ENCODE results near the gene MEI4.

DNA sequence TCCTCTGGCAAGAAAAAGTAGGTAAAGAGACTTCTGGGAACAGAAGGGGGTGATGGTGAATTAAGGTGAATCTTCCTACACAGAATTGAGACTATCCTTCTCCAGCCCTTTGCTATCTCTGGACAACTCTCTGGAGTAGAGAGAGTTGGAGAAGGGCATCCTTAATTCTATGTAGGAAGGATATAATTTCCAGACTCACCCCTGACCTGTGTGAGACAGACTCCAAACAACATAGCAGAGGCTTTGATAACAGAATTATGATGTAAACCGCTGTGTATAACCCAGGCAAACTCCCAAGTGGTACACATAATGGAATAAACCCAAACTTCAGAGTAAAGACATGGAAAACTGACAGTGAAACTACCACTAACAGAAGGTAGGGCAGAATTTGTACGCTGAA is 186.5 kb downstream of the MEI4 start:
- TF ChIP-seq, protein P1, sequence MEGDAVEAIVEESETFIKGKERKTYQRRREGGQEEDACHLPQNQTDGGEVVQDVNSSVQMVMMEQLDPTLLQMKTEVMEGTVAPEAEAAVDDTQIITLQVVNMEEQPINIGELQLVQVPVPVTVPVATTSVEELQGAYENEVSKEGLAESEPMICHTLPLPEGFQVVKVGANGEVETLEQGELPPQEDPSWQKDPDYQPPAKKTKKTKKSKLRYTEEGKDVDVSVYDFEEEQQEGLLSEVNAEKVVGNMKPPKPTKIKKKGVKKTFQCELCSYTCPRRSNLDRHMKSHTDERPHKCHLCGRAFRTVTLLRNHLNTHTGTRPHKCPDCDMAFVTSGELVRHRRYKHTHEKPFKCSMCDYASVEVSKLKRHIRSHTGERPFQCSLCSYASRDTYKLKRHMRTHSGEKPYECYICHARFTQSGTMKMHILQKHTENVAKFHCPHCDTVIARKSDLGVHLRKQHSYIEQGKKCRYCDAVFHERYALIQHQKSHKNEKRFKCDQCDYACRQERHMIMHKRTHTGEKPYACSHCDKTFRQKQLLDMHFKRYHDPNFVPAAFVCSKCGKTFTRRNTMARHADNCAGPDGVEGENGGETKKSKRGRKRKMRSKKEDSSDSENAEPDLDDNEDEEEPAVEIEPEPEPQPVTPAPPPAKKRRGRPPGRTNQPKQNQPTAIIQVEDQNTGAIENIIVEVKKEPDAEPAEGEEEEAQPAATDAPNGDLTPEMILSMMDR (IDR thresholded peaks at IDR 0.05), result no peak
- TF ChIP-seq POLR2A (IDR thresholded peaks at IDR 0.05), result no peak
